Heart left ventricle (tissue), 13 donors: ENCODE results near the gene TMEM163.

Experiments
- CTCF ChIP-seq, 12 donors: fragments of 200-600 bp; sonication (generic) in 4 of 12; IDR thresholded peaks; one replicate each; pipeline versions ENCODE4 v1.5.0 to v1.8.0; 2018 to 2022; ENCODE audit warnings: antibody characterized with exemption in 12 of 12, mild to moderate bottlenecking in 5 of 12
- POLR2A ChIP-seq, 2 donors: fragments of 450-650 bp; IDR thresholded peaks; one replicate each; pipeline ENCODE4 v1.6.1; 2017; ENCODE audit warnings: antibody characterized with exemption in 2 of 2, mild to moderate bottlenecking in 2 of 2, moderate library complexity in 2 of 2
- donor health status: ischemic (EF 13 %, LVEDD 7.1; RV severe dilation, severe dysfunction).
- donor health status: DM: no; HTN: yes; CAD: no.
- donor health status: DM: no; HTN: no; CAD: no.
- donor health status: ischemic (EF 25% LVEDD 6.9; RV normal size, moderate dysfunction).
- donor health status: ischemic (EF 25% LVEDD 5.7; RV mildly dilated, moderate dysfunction).
- donor health status: ischemic (EF 35%, LVEDD 5.7; RV mildly dilated, moderate dysfunction).
- donor health status: nonischemic (EF 11% LVEDD 7.7; RV severe dilation, severe dysfunction).
- donor health status: DM: yes; HTN: yes; CAD: no.
- donor health status: PGD.
- donor health status: ischemic (EF 29% LVEDD 5.4; RV normal size, mild dysfunction).
- donor health status: nonischemic (EF 23%, LVEDD 6.1; RV moderate dilation, normal function).

GRCh38 chr2:134550566-134551164 is 168.1 kb downstream of the TMEM163 start:
- TF ChIP-seq CTCF (IDR thresholded peaks at IDR 0.05) (no peak), POLR2A (IDR thresholded peaks at IDR 0.05) (no peak)
